ENCODE results near the gene TUNAR. TPM values are rescaled to one million over a fixed set of nuclear protein-coding genes. Genes with fewer than 3 reads are reported as not detected.

Gene TUNAR
- total and polyA plus RNA-seq, 2 of the 4 experiments (the other 2 are of a cell fraction), result not detected

DNA sequence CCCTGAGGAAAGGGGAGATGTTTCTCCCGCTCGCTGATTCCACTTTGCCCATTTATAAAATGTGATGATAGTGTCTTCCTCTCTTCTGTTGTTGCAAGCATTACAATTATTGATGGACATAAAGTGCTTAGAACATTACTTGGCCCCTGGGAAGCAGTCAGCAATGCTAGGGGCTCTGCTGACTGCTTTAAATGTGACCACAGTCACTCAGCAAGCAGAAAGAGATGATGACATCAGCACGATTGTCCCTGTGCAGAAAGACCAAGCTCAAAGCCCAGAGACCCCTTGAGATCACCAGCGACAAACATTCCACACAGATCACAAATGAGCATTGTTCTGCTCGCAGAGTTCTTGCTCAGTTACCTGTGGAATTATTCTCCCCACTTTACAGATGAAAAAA, 26.5 kb downstream of the TUNAR start:
- no peaks in the 10 kb centered on the region for H3K79me1 ChIP-seq (ENCODE audit: low read depth in 1 of 2, low read length in 2 of 2)
- H2BK5ac ChIP-seq (ENCODE audit: low read depth, low read length, poor library complexity, severe bottlenecking), result no peak overlapping the region
- H3K27me3 ChIP-seq (ENCODE audit: control insufficient read depth, insufficient read depth, low read length), result 0 out of 2 replicates have a peak, but pooled peaks cover 1% of the 10 kb centered on the region
- no peaks in the 10 kb centered on the region for H3K36me3 ChIP-seq (ENCODE audit: control insufficient read depth, insufficient read depth, low read length)
- no peak for ATAC-seq (ENCODE audit: low read depth)
- dilution Hi-C loops (cut with HindIII; ENCODE audit: low sequenced_read_pairs, unreplicated experiment), result no loop called here
- H3K9me1 ChIP-seq (ENCODE audit: insufficient read depth, low read length), result no peaks in the 10 kb centered on the region
- no peaks in the 10 kb centered on the region for H3K9me3 ChIP-seq (ENCODE audit: control insufficient read depth, insufficient read depth, low read length)
- no peak overlapping the region for H3K4me2 ChIP-seq (ENCODE audit: low read depth, low read length)
- no peak overlapping the region for H4K91ac ChIP-seq (ENCODE audit: insufficient read depth, low read depth, low read length)
- H2AK9ac ChIP-seq (replicated peaks; ENCODE audit: low read depth, low read length, poor library complexity), result no peak overlapping the region
- no peak overlapping the region for H3K56ac ChIP-seq (ENCODE audit: extremely low read depth, insufficient read depth, low read length)
- intact Hi-C loops (cut with micrococcal nuclease), result no loop called here
- H2AFZ ChIP-seq (replicated peaks; ENCODE audit: low read length, poor library complexity), result no peak overlapping the region
- TF ChIP-seq RFX5 (IDR thresholded peaks at IDR 0.05; ENCODE audit: low read depth, low read length), result no peak
- TF ChIP-seq CHD1 (IDR thresholded peaks at IDR 0.05; ENCODE audit: low read depth, low read length), result no peak
- no peak for TF ChIP-seq POLR2A (IDR thresholded peaks at IDR 0.05; ENCODE audit: low read depth, low read length)
- TF ChIP-seq FOS (IDR thresholded peaks at IDR 0.05; ENCODE audit: low read depth, low read length), result no peak
- no peak for TF ChIP-seq MXI1 (IDR thresholded peaks at IDR 0.05; ENCODE audit: borderline replicate concordance, low read depth, low read length)
- no peak for TF ChIP-seq NFE2L2 (IDR thresholded peaks at IDR 0.05; ENCODE audit: low read depth, low read length)
- TF ChIP-seq SMC3 (IDR thresholded peaks at IDR 0.05; ENCODE audit: low read depth, low read length), result no peak
- TF ChIP-seq CEBPB (IDR thresholded peaks at IDR 0.05; ENCODE audit: low read depth, low read length), result no peak
- no peak for TF ChIP-seq ELK1 (IDR thresholded peaks at IDR 0.05; ENCODE audit: borderline replicate concordance, low read depth, low read length)
- TF ChIP-seq, protein P1, sequence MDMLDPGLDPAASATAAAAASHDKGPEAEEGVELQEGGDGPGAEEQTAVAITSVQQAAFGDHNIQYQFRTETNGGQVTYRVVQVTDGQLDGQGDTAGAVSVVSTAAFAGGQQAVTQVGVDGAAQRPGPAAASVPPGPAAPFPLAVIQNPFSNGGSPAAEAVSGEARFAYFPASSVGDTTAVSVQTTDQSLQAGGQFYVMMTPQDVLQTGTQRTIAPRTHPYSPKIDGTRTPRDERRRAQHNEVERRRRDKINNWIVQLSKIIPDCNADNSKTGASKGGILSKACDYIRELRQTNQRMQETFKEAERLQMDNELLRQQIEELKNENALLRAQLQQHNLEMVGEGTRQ (IDR thresholded peaks at IDR 0.05; ENCODE audit: low read depth, low read length), result no peak
- TF ChIP-seq, protein P2, sequence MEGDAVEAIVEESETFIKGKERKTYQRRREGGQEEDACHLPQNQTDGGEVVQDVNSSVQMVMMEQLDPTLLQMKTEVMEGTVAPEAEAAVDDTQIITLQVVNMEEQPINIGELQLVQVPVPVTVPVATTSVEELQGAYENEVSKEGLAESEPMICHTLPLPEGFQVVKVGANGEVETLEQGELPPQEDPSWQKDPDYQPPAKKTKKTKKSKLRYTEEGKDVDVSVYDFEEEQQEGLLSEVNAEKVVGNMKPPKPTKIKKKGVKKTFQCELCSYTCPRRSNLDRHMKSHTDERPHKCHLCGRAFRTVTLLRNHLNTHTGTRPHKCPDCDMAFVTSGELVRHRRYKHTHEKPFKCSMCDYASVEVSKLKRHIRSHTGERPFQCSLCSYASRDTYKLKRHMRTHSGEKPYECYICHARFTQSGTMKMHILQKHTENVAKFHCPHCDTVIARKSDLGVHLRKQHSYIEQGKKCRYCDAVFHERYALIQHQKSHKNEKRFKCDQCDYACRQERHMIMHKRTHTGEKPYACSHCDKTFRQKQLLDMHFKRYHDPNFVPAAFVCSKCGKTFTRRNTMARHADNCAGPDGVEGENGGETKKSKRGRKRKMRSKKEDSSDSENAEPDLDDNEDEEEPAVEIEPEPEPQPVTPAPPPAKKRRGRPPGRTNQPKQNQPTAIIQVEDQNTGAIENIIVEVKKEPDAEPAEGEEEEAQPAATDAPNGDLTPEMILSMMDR (conservative IDR thresholded peaks at IDR 0.05; ENCODE audit: low read depth, low read length), result no peak
- no peak for TF ChIP-seq RCOR1 (IDR thresholded peaks at IDR 0.05; ENCODE audit: insufficient replicate concordance, low read length)
- no peak for TF ChIP-seq RAD21 (IDR thresholded peaks at IDR 0.05; ENCODE audit: low read length)
- no peak for TF ChIP-seq MAFK (IDR thresholded peaks at IDR 0.05; ENCODE audit: low read depth, low read length)
- TF ChIP-seq BHLHE40 (IDR thresholded peaks at IDR 0.05; ENCODE audit: low read depth, low read length), result no peak
- H3K18ac ChIP-seq (ENCODE audit: low read depth, low read length), result no peak overlapping the region
- no peak overlapping the region for H3K27ac ChIP-seq (ENCODE audit: insufficient read depth, low read length)
- no peak overlapping the region for H3K4ac ChIP-seq (ENCODE audit: low read depth, low read length)
- no peak overlapping the region for H3K23ac ChIP-seq (ENCODE audit: low read depth, low read length)
- no peak overlapping the region for H4K5ac ChIP-seq (ENCODE audit: low read depth, low read length)
- 47% methylated on average over 2 of the region's 5 CpGs; no CpG with 5 or more reads in 1 of the 2 experiments for WGBS, 2 experiments (ENCODE audit: extremely low coverage in 2 of 2, insufficient read length in 1 of 2)
- no TSS peak for BruUV-seq (replicated peaks)
- H3K4me3 ChIP-seq (ENCODE audit: insufficient read depth, low read depth, low read length), result no peak overlapping the region
- no peak overlapping the region for H2BK120ac ChIP-seq (ENCODE audit: low read depth, low read length)
- no peak overlapping the region for H2BK20ac ChIP-seq (ENCODE audit: low read depth, low read length)
- in situ Hi-C loops (cut with MboI; ENCODE audit: low sequenced_read_pairs), result no loop called here
- no peak overlapping the region for H3K9ac ChIP-seq (ENCODE audit: low read depth, low read length)
- no peaks in the 10 kb centered on the region for H4K20me1 ChIP-seq (ENCODE audit: insufficient read depth, low read length)
- H2BK15ac ChIP-seq (ENCODE audit: low read depth, low read length), result no peak overlapping the region
- no peak overlapping the region for H4K8ac ChIP-seq (ENCODE audit: low read depth in 2 of 2, low read length in 2 of 2)
- no peak overlapping the region for H3K14ac ChIP-seq (replicated peaks; ENCODE audit: low read depth, low read length)
- no peaks in the 10 kb centered on the region; the same call in 1 of the 2 replicates for H3K4me1 ChIP-seq (ENCODE audit: control insufficient read depth, insufficient read depth, low read length)
- no peak overlapping the region for H2AK5ac ChIP-seq (ENCODE audit: low read depth, low read length)
- POLR2A ChIA-PET (ENCODE audit: unreplicated experiment), result no interaction called here
- CTCF ChIA-PET, result no interaction called here
- DNase-seq, result no peak
